DMS 273 treated with DMSO at 0.1 percent for 48 hours (cell line): ENCODE results near the gene DPYSL5.
A peak's percentile ranks its signal among the peaks of the same experiment; 100 is the strongest.

Experiments used
- DNase-seq: peaks from one replicate; lab custom pipeline; 2025; lab: John Stamatoyannopoulos, UW

DPYSL5 gene

GRCh38 chr2:26845021-26845420 is 2.9 kb upstream of the DPYSL5 start:
- no peak for DNase-seq

DNA sequence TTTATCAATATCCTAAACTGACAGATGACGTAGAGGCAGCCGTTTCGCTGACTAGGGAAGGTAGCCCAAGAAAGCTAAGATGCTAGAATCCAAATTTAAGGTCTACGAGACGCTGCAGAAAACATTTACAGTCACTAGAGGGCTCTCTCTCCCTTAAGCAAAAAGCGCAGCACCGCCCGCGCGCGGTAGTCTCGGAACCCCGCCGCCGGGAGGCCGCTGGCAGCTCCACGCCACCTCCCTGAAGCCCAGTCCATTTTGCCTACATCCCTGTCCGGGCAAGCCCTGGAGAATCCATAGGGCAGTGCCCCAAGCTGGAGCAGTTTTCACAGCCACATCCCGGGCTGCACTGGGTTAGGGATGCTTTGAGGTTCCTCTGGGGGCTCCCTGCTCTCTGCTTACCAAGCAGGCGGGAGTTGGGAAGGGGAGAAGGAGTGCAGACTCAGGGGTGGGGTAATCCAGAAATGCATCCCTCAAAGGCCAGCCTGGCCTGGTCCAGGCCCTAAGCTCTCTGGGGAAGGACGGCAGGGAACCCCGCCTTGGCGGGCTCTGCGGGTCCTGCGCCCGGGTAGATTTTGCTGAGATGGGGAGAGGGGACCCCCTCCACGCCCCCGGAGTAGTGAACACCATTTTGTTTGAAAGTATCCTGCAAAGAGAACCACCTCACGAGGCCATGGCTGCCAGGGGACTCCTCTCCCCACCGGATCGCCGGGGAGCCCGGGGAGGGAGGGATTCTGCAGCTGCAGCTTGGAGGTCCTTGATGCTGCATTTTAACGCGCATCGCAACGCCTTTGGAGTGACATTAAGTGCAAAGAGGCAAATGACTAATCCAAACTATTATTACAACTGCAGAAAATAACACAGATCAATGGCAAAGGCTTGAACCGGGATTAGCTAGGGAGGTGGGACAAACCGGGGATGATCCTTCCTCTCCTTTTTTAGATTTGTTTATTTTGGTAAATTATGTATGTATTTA is 1.3 kb upstream of the DPYSL5 start:
- DNase-seq: peak; percentile 49

DNA sequence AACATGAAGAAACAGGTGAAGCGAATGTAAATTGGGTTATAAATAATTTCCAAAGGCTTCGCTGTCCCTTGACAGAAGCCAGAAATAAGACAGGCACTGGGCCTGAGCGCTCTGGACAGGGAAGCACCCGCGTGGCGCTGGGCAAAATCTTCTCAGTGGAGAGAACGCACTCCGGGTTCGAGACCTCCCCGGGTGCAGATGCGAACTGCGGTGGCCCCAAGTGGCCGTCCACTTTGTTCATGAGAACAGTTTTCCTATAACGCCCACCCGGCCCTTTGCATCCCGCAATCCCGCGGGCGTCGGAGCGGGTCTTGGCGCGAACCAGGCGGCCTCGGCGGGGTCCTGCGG is 651 bp upstream of the DPYSL5 start:
- no peak for DNase-seq

GRCh38 chr2:26848336-26849055 is 564 bp downstream of the DPYSL5 start:
- DNase-seq: no peak

DNA sequence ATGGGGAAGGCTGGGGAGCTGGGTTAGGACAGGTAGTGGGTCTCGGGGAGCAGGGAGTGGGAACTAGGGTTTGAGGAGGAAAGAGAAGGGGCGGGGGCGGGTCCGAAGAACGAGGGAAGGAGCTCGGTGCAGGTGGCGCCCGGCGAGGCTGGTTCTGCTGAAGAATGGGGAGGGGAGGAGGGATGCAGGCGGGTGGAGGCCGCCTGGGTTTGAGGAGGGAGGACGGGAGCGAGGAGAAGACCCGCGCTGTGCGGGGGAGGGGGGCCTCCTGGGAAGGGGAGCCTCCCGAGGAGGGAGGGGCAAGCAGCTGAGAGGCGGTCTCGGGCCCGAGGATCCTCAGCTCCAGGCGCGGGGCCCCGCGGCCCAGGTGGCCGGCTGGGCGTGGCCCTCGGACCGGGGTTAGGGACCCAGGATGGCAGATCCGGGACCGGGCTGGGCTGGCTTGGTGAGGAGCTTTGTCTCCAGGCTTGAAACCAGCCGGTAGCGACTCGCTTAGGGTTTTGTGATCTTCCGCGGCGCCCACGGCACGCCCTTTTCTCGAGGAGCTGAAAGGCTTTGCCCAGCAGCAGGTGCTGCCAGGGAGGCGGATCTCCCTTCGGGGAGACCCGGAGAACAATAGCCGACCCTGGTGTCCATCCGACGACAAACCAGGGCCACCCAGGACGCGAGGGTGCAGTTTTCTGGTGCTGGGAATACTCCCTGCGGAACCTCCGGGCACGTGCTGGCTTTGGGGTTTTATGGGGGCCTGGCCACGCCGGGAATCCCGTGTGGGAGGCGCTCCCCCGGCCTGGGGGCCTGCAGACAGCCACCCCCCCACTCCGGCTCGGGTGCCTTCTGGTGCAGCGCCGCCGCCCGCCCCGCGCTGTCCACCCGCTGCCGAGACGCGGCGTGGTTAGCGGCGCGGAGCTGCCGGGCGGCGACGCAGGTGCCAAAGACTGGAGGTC is 1.4 kb downstream of the DPYSL5 start:
- no peak for DNase-seq

GRCh38 chr2:26850000-26850431 is 2.1 kb downstream of the DPYSL5 start:
- no peak for DNase-seq

GRCh38 chr2:26850505-26850904 is 2.6 kb downstream of the DPYSL5 start:
- no peak for DNase-seq

GRCh38 chr2:26852405-26853306 is 4.7 kb downstream of the DPYSL5 start:
- DNase-seq: no peak

DNA sequence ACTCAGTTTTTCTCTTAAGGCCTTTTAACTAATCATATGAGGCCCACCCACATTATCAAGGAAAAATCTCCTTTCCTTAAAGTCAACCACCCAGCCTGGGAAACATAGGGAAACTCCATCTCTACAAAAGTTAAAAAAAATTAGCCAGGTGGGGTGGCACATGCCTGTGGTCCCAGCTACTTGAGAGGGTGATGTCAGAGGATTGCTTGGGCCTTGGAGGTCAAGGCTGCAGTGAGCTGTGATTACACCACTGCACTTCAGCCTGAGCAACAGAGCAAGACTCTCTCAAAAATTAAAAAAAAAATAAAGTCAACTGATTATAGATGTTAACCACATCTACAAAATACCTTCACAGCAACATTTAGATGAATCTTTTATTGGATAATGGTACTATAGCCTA is 5.8 kb downstream of the DPYSL5 start:
- no peak for DNase-seq

DNA sequence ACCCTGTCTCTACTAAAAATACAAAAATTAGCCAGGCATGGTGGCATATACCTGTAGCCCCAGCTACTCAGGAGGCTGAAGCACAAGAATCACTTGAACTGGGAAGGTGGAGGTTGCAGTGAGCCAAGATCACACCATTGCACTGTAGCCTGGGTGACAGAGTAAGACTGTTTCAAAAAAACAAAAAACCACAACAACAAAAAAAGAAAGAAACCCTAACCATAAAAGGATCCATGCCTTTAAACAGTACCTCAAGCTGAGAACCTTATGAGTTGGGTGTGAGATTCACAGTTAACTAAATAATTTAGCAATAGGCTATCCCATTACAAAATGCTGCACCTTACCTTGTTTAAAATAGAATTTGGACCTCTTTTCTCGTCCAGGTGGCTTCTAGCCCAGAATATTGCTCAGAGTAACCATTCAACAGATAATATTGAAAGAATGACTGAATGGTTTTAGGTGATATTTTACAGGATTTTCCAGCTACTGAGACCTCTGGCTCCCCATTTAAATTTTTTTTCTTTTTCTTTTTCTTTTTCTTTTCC is 6.4 kb downstream of the DPYSL5 start:
- DNase-seq: no peak

GRCh38 chr2:26855466-26855865 is 7.5 kb downstream of the DPYSL5 start:
- DNase-seq: no peak

DNA sequence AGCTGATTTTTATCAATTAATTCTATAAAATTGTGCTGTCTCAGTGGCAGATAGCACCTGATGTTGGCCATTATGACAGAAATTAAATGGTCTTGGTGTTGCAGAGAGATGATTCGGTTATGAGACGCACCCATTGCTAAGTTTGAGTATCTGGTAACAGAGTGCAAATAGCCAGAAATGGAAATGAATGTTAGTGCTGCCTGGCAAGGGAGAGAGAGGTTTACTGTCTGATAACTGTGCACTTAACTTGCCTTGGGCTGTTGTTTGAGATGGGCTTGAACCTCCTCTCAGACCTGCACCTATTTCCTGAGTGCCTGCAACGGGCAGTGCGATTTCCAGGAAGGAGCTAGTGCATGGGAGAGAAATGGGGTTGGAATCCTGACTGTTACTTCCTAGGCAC is 11.7 kb downstream of the DPYSL5 start:
- no peak for DNase-seq

GRCh38 chr2:26860211-26860850 is 12.4 kb downstream of the DPYSL5 start:
- DNase-seq: no peak

DNA sequence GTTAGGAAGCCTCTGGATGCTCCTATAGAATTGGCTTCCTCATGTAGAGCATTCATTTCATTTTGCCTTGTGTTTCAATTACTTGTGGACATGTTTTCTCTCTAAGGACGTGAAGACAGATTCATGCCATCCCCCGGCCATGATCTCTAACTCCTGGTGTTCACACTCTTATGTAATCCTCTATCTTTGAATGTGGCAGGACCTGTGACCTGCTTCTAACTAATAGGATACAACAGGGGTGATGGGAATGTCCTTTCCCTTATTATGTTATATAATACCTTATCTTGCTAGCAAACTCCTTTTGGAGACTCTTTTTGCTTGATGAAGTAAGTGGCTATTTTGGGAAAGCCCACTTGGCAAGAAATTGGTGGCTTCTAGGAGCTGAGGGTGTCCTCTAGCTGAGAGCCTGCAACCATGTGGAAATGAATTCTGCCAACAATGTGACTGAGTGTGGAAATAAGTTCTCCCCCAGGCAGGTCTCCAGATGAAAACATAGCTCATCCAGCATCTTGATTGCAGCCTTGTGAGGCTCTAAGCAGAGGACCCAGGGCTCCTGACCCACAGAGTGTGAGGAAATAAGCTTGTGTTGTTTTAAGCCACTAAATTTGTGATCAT is 13.8 kb downstream of the DPYSL5 start:
- no peak for DNase-seq

DNA sequence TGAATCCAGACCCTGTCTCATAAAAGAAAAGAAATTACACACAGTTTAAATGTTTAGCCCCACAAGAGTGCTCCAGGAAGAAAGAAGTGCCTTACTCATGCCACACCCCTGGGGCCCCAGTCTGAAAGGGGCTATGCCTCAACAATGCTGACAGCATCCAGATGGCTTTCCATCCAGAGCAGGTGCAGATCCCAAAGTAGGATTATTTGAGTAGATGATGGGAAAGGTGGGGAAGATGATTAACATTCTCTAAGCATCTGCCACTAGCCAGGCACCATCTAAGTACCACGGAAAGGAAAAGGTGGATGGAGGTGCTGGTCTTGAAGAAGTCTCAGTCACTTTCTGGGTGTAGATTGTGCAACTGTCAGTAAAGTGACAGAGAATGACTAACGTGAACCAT is 16.3 kb downstream of the DPYSL5 start:
- DNase-seq: no peak

GRCh38 chr2:26864646-26865045 is 16.7 kb downstream of the DPYSL5 start:
- no peak for DNase-seq

DNA sequence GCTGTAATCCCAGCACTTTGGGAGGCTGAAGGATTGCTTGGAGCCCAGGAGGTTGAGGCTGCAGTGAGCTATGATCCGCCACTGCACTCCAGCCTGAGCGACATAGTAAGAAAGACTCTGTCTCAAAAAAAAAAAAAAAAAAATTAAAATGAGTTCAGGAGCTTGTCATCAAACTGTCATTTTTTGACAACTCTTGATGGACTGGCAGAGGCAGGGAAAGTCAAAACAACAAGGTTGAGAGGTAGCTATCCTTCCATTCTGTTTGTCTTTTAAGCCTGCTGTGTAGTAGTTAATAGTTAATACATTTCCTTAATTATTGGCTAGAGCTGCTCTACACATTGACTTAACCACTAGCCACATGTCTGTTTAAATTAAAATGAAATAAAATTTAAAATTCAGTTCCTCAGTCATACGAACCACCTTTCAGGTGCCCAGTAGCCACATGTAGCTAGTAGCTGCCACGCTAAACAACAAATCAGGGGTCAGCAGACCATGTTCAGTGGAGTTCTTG is 22.7 kb downstream of the DPYSL5 start:
- no peak for DNase-seq

DNA sequence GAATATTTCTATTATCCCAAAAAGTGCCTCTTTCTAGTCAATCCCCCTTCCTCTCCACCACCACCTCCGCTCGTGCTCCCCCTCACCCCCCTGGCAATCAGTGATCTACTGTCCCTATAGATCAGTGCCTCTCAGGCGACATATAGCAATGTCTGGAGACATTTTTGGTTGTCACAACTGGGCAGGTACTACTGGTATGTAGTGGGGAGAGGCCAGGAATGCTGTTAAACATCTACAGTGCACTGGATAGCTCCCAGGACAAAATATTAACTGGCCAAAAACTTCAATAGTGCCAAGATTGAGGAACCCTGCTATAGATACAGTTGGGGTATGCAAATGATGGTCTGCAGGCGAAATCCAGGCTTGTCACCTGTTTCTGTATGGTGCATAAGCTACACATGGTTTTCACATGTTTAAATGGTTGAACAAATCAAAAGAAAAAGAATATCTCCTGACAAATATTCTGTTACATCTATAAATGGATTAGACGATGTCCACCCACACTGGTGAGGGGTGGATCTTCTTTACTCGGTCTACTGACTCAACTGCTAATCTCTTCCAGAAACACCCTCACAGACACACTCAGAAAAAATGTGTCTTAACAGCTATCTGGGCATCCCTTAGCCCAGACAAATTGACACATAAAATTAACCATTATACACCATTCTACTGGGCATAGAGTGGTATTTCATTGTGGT is 25.5 kb downstream of the DPYSL5 start:
- no peak for DNase-seq

GRCh38 chr2:26874514-26874913 is 26.6 kb downstream of the DPYSL5 start:
- no peak for DNase-seq
